ENCODE measurements around the gene GRIA4.
"Not testable (repeated sequence)": the region's sequence is repeated elsewhere in the genome, so short reads cannot be mapped to it uniquely, and the experiment has no call there.

Gene GRIA4

GRCh38 chr11:105723269-105723668, 113.4 kb downstream of the GRIA4 start:
- no peak for DNase-seq

- DNase-seq, result no peak
These were observed 122.7 kb downstream of the GRIA4 start for GRCh38 chr11:105732611-105733010.

GRCh38 chr11:105734426-105734825, 124.6 kb downstream of the GRIA4 start:
- DNase-seq, result no peak

- DNase-seq, result no peak
These were observed 128.4 kb downstream of the GRIA4 start for GRCh38 chr11:105738251-105738650.

GRCh38 chr11:105738986-105739795, 129.3 kb downstream of the GRIA4 start:
- DNase-seq, result no peak

- DNase-seq, result no peak
These were observed 130.5 kb downstream of the GRIA4 start for GRCh38 chr11:105740164-105740903.

- DNase-seq, result no peak
These were observed 131.7 kb downstream of the GRIA4 start for GRCh38 chr11:105741488-105742020.

GRCh38 chr11:105754260-105754659, 144.4 kb downstream of the GRIA4 start:
- DNase-seq, result no peak

GRCh38 chr11:105754716-105755115, 144.8 kb downstream of the GRIA4 start:
- DNase-seq, result no peak

GRCh38 chr11:105757107-105757506, 147.2 kb downstream of the GRIA4 start:
- DNase-seq, result no peak

- no peak for DNase-seq
These were observed 153.7 kb downstream of the GRIA4 start for GRCh38 chr11:105763594-105763993.

- no peak for DNase-seq
These were observed 158.1 kb downstream of the GRIA4 start for GRCh38 chr11:105767931-105768330.

GRCh38 chr11:105769627-105770026, 159.8 kb downstream of the GRIA4 start:
- DNase-seq, result no peak

- DNase-seq, result not testable (repeated sequence)
These were observed 163.6 kb downstream of the GRIA4 start for GRCh38 chr11:105773452-105773851.

- DNase-seq, result no peak
These were observed 165.0 kb downstream of the GRIA4 start for GRCh38 chr11:105774899-105775298.

GRCh38 chr11:105780781-105781525, 171.1 kb downstream of the GRIA4 start:
- no peak for DNase-seq

GRCh38 chr11:105781807-105782206, 171.9 kb downstream of the GRIA4 start:
- no peak for DNase-seq

- no peak for DNase-seq
These were observed 173.3 kb downstream of the GRIA4 start for GRCh38 chr11:105783216-105783615.

GRCh38 chr11:105785850-105786249, 176.0 kb downstream of the GRIA4 start:
- DNase-seq, result not testable (repeated sequence)

- DNase-seq, result no peak
These were observed 176.9 kb downstream of the GRIA4 start for GRCh38 chr11:105786741-105787140.

GRCh38 chr11:105789579-105790420, 179.9 kb downstream of the GRIA4 start:
- no peak for DNase-seq

- no peak for DNase-seq
These were observed 181.0 kb downstream of the GRIA4 start for GRCh38 chr11:105790840-105791239.
